Measurements from ENCODE around the gene MPZL3.

DNA sequence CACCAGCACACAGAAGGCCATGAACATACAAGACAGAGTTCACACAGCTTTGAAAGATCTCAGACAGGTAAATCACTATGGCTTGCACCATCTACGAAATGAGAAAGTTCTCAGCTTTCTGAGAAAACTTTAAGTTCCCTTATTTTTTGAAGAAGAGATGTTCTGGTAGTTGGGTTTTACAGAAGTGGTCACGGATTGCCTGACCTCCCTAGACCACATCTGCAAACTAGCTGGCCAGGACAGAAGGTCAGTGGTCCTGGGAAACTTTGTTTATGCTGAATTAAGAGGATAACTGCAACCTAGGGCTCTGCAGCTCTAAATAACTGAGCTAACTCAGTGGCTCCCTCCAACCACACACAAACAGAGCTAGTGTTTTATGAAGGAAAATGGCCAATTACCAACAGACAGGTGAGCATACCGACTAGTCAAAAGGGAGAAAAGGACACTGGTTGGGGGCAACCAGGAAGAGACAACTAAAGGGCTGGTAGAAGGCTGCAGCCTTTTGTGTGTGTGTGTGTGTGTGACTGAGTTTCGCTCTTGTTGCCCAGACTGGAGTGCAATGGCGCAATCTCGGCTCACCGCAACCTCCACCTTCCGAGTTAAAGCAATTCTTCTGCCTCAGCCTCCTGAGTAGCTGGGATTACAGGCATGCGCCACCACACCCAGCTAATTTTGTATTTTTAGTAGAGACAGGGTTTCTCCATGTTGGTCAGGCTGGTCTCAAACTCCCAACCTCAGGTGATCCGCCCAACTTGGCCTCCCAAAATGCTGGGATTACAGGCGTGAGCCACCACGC is 67.2 kb downstream of the MPZL3 start:
- TF ChIP-seq CTCF (IDR thresholded peaks at IDR 0.05) (no peak), POLR2A (IDR thresholded peaks at IDR 0.05) (no peak)
